MM.1S (cell line): Measurements from ENCODE around the gene SORCS2.

Experiments used
- EZH2 ChIP-seq: fragments of 300-600 bp; sonication (generic); optimal IDR thresholded peaks from 2 replicates; pipeline ENCODE3; 2017; ENCODE audit warnings: low read depth, mild to moderate bottlenecking, antibody characterized with exemption, low read length, mixed read lengths
- EZH2phosphoT487 ChIP-seq: fragments of 300-600 bp; sonication (generic); IDR thresholded peaks from 2 replicates; pipeline ENCODE4 v1.6.1; 2018; ENCODE audit warnings: antibody characterized with exemption, low read length
- TF ChIP-seq, protein P1 (sequence below): fragments of 300-600 bp; sonication (generic); IDR thresholded peaks from 2 replicates; pipeline ENCODE4 v1.5.1; 2016; ENCODE audit warnings: antibody characterized with exemption, low read length, mixed read lengths

- TF ChIP-seq EZH2 (no peak), EZH2phosphoT487 (no peak)
- TF ChIP-seq, protein P1, sequence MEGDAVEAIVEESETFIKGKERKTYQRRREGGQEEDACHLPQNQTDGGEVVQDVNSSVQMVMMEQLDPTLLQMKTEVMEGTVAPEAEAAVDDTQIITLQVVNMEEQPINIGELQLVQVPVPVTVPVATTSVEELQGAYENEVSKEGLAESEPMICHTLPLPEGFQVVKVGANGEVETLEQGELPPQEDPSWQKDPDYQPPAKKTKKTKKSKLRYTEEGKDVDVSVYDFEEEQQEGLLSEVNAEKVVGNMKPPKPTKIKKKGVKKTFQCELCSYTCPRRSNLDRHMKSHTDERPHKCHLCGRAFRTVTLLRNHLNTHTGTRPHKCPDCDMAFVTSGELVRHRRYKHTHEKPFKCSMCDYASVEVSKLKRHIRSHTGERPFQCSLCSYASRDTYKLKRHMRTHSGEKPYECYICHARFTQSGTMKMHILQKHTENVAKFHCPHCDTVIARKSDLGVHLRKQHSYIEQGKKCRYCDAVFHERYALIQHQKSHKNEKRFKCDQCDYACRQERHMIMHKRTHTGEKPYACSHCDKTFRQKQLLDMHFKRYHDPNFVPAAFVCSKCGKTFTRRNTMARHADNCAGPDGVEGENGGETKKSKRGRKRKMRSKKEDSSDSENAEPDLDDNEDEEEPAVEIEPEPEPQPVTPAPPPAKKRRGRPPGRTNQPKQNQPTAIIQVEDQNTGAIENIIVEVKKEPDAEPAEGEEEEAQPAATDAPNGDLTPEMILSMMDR: no peak
These were observed 259.1 kb downstream of the SORCS2 start for GRCh38 chr4:7451434-7451789.
